Measurements from ENCODE around the gene CHD9. TPM values are rescaled to one million over a fixed set of nuclear protein-coding genes. Genes with fewer than 3 reads are reported as not detected.

Gene CHD9
- total RNA-seq, 4 donors from 2014 or later: 37.4 to 112 (median 64.4) TPM

DNA sequence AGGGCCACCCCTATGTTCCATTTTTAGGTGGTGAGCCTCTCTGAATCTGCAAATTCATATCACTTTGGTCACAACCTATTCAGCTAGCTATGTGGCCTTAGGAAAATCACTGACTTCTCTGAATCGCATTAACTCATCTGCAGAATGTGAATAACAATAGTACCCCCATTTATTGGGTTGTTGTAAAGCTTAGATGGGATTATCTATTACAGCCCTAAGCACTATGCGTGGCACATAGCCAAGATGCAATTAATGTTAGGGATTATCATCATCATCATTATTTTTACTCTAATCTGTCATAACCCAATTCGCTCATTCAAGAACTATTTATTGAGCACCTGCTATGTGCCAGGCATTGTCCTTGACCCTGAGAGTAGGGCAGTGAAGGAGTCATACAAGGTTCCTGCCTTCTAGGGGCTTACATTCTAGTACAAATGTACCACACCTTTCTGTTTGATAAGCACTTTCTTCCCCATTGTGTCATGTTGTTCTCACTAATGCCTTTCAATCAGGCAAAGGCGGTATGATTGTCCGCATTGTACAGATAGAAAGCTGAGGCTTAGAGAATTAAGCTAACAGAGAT, 38.5 kb downstream of the CHD9 start:
- TF ChIP-seq POLR2AphosphoS5 (IDR thresholded peaks at IDR 0.05): no peak
- TF ChIP-seq, protein P1, sequence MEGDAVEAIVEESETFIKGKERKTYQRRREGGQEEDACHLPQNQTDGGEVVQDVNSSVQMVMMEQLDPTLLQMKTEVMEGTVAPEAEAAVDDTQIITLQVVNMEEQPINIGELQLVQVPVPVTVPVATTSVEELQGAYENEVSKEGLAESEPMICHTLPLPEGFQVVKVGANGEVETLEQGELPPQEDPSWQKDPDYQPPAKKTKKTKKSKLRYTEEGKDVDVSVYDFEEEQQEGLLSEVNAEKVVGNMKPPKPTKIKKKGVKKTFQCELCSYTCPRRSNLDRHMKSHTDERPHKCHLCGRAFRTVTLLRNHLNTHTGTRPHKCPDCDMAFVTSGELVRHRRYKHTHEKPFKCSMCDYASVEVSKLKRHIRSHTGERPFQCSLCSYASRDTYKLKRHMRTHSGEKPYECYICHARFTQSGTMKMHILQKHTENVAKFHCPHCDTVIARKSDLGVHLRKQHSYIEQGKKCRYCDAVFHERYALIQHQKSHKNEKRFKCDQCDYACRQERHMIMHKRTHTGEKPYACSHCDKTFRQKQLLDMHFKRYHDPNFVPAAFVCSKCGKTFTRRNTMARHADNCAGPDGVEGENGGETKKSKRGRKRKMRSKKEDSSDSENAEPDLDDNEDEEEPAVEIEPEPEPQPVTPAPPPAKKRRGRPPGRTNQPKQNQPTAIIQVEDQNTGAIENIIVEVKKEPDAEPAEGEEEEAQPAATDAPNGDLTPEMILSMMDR (IDR thresholded peaks at IDR 0.05): no peak
- no peak for TF ChIP-seq POLR2A (IDR thresholded peaks at IDR 0.05)
- no peak for TF ChIP-seq EP300 (IDR thresholded peaks at IDR 0.05; ENCODE audit: low read depth)
- Histone ChIP-seq H3K4me3 (no peak overlapping the region), H3K27ac (peak overlapping the region; percentile 85 to 93 (median 88)), H3K9me3 (no peaks in the 10 kb centered on the region), H3K27me3 (no peaks in the 10 kb centered on the region), H3K36me3 (no peaks in the 10 kb centered on the region), H3K4me1 (peaks cover 48 to 79% (median 65%) of the 10 kb centered on the region in 4 donors)
- no peak for DNase-seq
- 93 to 100% methylated on average over 3 to 5 of the region's 5 CpGs for WGBS, 2 donors (ENCODE audit: low coverage in 1 of 2)
- intact Hi-C loops (cut with DNase I; ENCODE audit: low total_unique reads): no loop called here
- in situ Hi-C loops (cut with MboI; ENCODE audit: low pct_ligation_motif_present in 1 of 4, low pct_unique_long_range_greater_than_20kb in 1 of 4, low sequenced_read_pairs in 3 of 4): no loop called here

DNA sequence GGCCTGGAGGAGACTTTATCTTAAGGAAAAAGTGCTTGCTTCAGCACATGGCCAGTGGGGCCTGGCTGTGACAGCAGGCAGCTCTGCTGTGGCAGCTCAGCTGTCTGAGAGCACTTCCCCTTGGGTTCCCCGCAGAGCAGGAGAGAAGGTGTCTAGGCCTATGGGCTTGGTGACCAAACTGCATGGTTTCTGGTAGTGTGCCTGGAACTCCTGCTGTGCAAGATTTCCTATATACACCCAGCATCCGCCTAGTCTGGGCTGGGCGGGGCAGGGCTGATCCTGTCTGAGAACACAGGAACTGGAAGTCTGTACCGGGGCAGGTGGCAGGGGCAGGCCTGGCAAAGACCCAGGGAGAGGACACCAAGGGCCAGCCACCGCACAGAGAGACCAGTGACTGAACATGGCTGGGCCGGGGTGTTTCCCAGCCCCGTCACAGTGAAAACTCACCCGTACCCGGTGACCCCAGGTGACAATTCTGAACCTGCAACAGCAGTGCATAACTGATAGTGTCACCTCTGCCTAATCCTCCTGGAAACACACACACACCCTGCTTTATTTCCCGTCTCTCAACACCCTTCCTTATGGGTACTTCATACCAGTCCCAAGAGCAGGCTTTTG, 39.3 kb downstream of the CHD9 start:
- peak overlapping the region in 2 of 4 donors; percentile 0 to 6 for H3K4me3 ChIP-seq
- intact Hi-C loops (cut with DNase I; ENCODE audit: low total_unique reads): no loop called here

DNA sequence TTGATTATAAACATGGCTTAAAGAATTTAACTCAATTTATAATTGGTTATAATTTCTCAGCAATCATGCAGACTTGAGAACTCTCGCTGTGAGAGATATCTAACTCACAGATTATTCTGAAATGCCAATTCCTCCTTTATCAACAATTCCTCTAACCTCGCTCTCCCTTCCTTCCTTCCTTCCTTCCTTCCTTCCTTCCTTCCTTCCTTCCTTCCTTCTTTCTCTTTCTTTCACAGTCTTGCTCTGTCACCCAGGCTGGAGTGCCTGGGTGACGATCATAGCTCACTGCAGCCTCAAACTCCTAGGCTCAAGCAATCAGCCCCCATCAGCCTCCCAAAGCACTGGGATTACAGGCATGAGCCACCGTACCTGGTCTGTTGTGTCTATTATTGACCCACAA, 42.4 kb downstream of the CHD9 start:
- no peak for DNase-seq
- WGBS, 2 donors (ENCODE audit: low coverage in 1 of 2): 85 to 89% methylated on average over 3 to 4 of the region's 4 CpGs
- no peak for TF ChIP-seq POLR2AphosphoS5 (IDR thresholded peaks at IDR 0.05)
- TF ChIP-seq EP300 (IDR thresholded peaks at IDR 0.05; ENCODE audit: low read depth): no peak
- TF ChIP-seq, protein P1 (IDR thresholded peaks at IDR 0.05): no peak
- TF ChIP-seq POLR2A (IDR thresholded peaks at IDR 0.05): no peak
- Histone ChIP-seq H3K36me3 (no peaks in the 10 kb centered on the region), H3K9me3 (no peaks in the 10 kb centered on the region), H3K4me3 (no peak overlapping the region), H3K27ac (peak overlapping the region in 3 of 4 donors; percentile 96 to 98 (median 97)), H3K4me1 (peaks cover 41 to 81% (median 61%) of the 10 kb centered on the region in 4 donors), H3K27me3 (no peaks in the 10 kb centered on the region)
- in situ Hi-C loops (cut with MboI; ENCODE audit: low pct_ligation_motif_present in 1 of 4, low pct_unique_long_range_greater_than_20kb in 1 of 4, low sequenced_read_pairs in 3 of 4) (no loop called here), intact Hi-C loops (cut with DNase I; ENCODE audit: low total_unique reads) (no loop called here)

More for the DNA sequence above, 39.3 kb downstream of the CHD9 start:
- H3K9me3 ChIP-seq: no peaks in the 10 kb centered on the region
- 20 to 50% methylated on average over 1 to 10 of the region's 10 CpGs for WGBS, 2 donors (ENCODE audit: low coverage in 1 of 2)
- TF ChIP-seq, protein P1 (IDR thresholded peaks at IDR 0.05): no peak
- TF ChIP-seq POLR2A (IDR thresholded peaks at IDR 0.05) (peak; percentile 62), POLR2AphosphoS5 (IDR thresholded peaks at IDR 0.05) (peak; percentile 19 to 71 (median 70))
- H3K36me3 ChIP-seq: no peaks in the 10 kb centered on the region
- no peaks in the 10 kb centered on the region for H3K27me3 ChIP-seq
- peaks cover 54 to 84% (median 70%) of the 10 kb centered on the region in 4 donors for H3K4me1 ChIP-seq
- peak; percentile 90 for DNase-seq
- in situ Hi-C loops (cut with MboI; ENCODE audit: low pct_ligation_motif_present in 1 of 4, low pct_unique_long_range_greater_than_20kb in 1 of 4, low sequenced_read_pairs in 3 of 4): no loop called here
- peak overlapping the region; percentile 85 to 93 (median 88) for H3K27ac ChIP-seq

DNA sequence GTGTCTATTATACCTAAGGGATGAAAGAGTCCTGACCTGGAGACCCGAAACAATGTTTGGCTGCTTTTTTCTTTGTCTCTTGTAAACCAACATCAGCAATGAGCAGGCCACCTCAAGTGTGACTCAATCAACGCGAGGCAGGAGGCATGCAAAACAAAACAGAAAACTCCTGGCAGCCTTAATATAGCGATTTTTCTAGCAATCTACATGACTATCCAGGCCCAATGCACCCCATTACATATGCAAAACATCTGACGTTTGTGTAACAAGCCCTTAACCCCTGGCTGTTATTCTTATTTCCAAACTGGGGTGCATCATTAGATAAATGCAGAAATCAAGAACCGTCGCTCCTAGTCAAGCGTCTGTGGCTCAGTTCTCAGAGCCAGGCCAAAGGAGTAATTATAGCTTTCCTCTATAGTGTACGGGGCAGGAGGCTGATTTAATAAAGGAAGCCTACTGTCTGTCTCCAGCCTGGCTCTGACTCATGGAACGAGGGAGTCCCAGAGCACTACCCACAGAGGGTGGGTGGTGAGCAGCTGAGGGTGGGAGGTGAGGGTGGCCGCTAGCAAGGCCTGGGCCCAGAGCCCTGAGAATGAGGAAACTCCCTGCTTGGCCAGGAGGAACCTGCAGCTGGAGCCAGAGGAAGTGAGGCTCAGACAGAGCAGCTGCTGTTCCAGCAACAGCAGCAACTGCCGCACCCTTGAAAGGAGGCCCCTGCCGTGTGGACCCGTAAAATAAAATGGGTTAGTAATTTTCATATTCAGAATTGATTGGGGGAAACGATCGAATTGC, 43.9 kb downstream of the CHD9 start:
- peaks cover 29 to 71% (median 48%) of the 10 kb centered on the region in 4 donors for H3K4me1 ChIP-seq
- intact Hi-C loops (cut with DNase I; ENCODE audit: low total_unique reads) (no loop called here), in situ Hi-C loops (cut with MboI; ENCODE audit: low pct_ligation_motif_present in 1 of 4, low pct_unique_long_range_greater_than_20kb in 1 of 4, low sequenced_read_pairs in 3 of 4) (no loop called here)
- H3K9me3 ChIP-seq: no peaks in the 10 kb centered on the region
- H3K27ac ChIP-seq: peak overlapping the region; percentile 93 to 98 (median 96)
- no peaks in the 10 kb centered on the region for H3K27me3 ChIP-seq
- H3K4me3 ChIP-seq: peak overlapping the region in 2 of 4 donors; percentile 24 to 47
- H3K36me3 ChIP-seq: no peaks in the 10 kb centered on the region
- peak; percentile 81 to 87 (median 81) for TF ChIP-seq POLR2AphosphoS5 (IDR thresholded peaks at IDR 0.05)
- TF ChIP-seq EP300 (IDR thresholded peaks at IDR 0.05; ENCODE audit: low read depth): no peak
- TF ChIP-seq, protein P1 (IDR thresholded peaks at IDR 0.05): no peak
- DNase-seq: peak; percentile 85
- WGBS, 2 donors (ENCODE audit: low coverage in 1 of 2): 10 to 18% methylated on average over 9 to 16 of the region's 16 CpGs
